HEK293 (cell line): ENCODE measurements around the gene MUSTN1.

Experiments used
- SALL2 ChIP-seq: fragments of 450-650 bp; formaldehyde crosslinking; IDR thresholded peaks from 2 replicates; pipeline ENCODE4 v1.5.0; 2017; ENCODE audit warnings: missing biosample characterization, mild to moderate bottlenecking, missing genetic modification characterization, borderline replicate concordance
- TCF7L2 ChIP-seq: IDR thresholded peaks from 2 replicates; pipeline ENCODE4 v1.6.1; 2011; ENCODE audit warnings: low read depth, mild to moderate bottlenecking, inconsistent platforms, low read length, moderate library complexity, borderline replicate concordance
- ZBTB7A ChIP-seq: fragments of 450-650 bp; formaldehyde crosslinking; IDR thresholded peaks from 2 replicates; pipeline ENCODE4 v1.5.1; 2016; ENCODE audit warnings: low read depth, missing biosample characterization, missing genetic modification characterization
- ZNF138 ChIP-seq: fragments of 450-650 bp; formaldehyde crosslinking; IDR thresholded peaks from 2 replicates; pipeline ENCODE4 v1.5.1; 2016; ENCODE audit warnings: missing biosample characterization, missing genetic modification characterization, borderline replicate concordance
- ZNF157 ChIP-seq: fragments of 450-650 bp; formaldehyde crosslinking; IDR thresholded peaks from 2 replicates; pipeline ENCODE4 v1.5.1; 2016; ENCODE audit warnings: missing biosample characterization, missing genetic modification characterization
- ZNF639 ChIP-seq: fragments of 450-650 bp; formaldehyde crosslinking; IDR thresholded peaks from 2 replicates; pipeline ENCODE4 v1.5.1; 2016; ENCODE audit warnings: missing biosample characterization, missing genetic modification characterization
- TF ChIP-seq, protein P1 (sequence below): fragments of 450-650 bp; formaldehyde crosslinking; IDR thresholded peaks from 2 replicates; pipeline ENCODE4 v1.5.1; 2016; ENCODE audit warnings: missing biosample characterization, missing genetic modification characterization
- TF ChIP-seq, protein P2 (sequence below): fragments of 450-650 bp; formaldehyde crosslinking; IDR thresholded peaks from 2 replicates; pipeline ENCODE4 v1.5.1; 2016; ENCODE audit warnings: missing biosample characterization, missing genetic modification characterization

- TF ChIP-seq, protein P1, sequence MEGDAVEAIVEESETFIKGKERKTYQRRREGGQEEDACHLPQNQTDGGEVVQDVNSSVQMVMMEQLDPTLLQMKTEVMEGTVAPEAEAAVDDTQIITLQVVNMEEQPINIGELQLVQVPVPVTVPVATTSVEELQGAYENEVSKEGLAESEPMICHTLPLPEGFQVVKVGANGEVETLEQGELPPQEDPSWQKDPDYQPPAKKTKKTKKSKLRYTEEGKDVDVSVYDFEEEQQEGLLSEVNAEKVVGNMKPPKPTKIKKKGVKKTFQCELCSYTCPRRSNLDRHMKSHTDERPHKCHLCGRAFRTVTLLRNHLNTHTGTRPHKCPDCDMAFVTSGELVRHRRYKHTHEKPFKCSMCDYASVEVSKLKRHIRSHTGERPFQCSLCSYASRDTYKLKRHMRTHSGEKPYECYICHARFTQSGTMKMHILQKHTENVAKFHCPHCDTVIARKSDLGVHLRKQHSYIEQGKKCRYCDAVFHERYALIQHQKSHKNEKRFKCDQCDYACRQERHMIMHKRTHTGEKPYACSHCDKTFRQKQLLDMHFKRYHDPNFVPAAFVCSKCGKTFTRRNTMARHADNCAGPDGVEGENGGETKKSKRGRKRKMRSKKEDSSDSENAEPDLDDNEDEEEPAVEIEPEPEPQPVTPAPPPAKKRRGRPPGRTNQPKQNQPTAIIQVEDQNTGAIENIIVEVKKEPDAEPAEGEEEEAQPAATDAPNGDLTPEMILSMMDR (tag by site-specific recombination) = no peak
- TF ChIP-seq ZNF639 = no peak
- no peak for TF ChIP-seq SALL2
- TF ChIP-seq, protein P2, sequence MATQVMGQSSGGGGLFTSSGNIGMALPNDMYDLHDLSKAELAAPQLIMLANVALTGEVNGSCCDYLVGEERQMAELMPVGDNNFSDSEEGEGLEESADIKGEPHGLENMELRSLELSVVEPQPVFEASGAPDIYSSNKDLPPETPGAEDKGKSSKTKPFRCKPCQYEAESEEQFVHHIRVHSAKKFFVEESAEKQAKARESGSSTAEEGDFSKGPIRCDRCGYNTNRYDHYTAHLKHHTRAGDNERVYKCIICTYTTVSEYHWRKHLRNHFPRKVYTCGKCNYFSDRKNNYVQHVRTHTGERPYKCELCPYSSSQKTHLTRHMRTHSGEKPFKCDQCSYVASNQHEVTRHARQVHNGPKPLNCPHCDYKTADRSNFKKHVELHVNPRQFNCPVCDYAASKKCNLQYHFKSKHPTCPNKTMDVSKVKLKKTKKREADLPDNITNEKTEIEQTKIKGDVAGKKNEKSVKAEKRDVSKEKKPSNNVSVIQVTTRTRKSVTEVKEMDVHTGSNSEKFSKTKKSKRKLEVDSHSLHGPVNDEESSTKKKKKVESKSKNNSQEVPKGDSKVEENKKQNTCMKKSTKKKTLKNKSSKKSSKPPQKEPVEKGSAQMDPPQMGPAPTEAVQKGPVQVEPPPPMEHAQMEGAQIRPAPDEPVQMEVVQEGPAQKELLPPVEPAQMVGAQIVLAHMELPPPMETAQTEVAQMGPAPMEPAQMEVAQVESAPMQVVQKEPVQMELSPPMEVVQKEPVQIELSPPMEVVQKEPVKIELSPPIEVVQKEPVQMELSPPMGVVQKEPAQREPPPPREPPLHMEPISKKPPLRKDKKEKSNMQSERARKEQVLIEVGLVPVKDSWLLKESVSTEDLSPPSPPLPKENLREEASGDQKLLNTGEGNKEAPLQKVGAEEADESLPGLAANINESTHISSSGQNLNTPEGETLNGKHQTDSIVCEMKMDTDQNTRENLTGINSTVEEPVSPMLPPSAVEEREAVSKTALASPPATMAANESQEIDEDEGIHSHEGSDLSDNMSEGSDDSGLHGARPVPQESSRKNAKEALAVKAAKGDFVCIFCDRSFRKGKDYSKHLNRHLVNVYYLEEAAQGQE (tag by site-specific recombination) = no peak
- TF ChIP-seq ZBTB7A (tag by site-specific recombination) = no peak
- no peak for TF ChIP-seq ZNF138 (tag by site-specific recombination)
- no peak for TF ChIP-seq TCF7L2
- TF ChIP-seq ZNF157 (tag by site-specific recombination) = no peak
Measured at GRCh38 chr3:52857133-52857532, 22.3 kb upstream of the MUSTN1 start.
